ENCODE data around the gene SMIM15. TPM values are rescaled to one million over a fixed set of nuclear protein-coding genes. Genes with fewer than 3 reads are reported as not detected.

The SMIM15 gene
- total and polyA plus RNA-seq, 2 donors: 33.6 to 35.6 TPM

DNA sequence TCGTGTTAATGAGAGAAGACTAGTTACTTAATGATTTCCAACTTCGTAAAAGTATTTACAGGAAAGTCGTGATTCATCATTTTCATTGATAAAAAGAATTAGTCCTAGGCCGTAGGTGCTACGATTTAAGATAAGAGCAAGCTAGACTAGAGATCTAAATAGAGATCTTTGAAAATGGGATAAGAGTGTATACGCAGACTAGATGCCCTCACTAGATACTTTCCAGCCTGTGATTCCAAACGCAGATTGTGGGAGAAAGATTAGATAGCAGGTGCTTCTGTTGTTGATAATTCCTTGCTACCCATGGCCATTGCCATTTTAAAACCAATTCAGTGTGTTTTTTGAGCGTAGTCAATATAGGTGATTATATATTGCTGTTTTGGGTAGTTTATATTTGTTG lies 6.7 kb upstream of the SMIM15 start:
- Histone ChIP-seq H3K4me3 (ENCODE audit: low read length in 2 of 2) (no peak overlapping the region), H3K4me1 (ENCODE audit: control insufficient read depth in 2 of 2, insufficient read depth in 2 of 2, low read length in 2 of 2) (no peaks in the 10 kb centered on the region), H3K36me3 (ENCODE audit: control insufficient read depth in 2 of 2, insufficient read depth in 2 of 2, low read length in 1 of 2) (no peaks in the 10 kb centered on the region), H3K9me3 (ENCODE audit: control insufficient read depth in 2 of 2, insufficient read depth in 1 of 2, low read length in 1 of 2) (no peaks in the 10 kb centered on the region), H3K27me3 (ENCODE audit: control insufficient read depth in 2 of 2, insufficient read depth in 1 of 2, low read length in 1 of 2) (no peaks in the 10 kb centered on the region), H3K27ac (ENCODE audit: low read depth in 1 of 2, low read length in 1 of 2) (no peak overlapping the region)
- no peak for DNase-seq (ENCODE audit: low read depth in 6 of 9, low spot score in 9 of 9)
- 96% methylated on average over 8 of the region's 8 CpGs for WGBS

DNA sequence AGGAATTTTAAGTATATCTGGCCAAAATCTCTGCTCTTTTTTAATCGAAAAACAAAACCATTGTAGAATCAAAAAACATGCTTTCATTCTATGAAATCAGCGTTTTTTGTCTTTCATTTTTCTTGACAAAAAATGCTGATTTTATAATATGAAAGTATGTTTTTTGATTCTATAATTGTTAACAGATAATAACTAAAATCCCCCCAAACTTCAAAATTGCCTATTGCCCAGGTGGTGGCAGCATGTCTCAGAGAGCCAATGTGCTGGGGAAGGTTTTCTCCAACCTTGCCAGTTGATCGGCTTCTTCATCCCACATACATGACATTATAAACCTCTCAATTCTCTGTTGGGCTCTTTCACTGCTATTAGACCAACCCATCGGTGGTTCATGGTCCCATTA lies 5.1 kb upstream of the SMIM15 start:
- peaks cover 0 to 3% of the 10 kb centered on the region in 2 donors for H3K9me3 ChIP-seq (ENCODE audit: control insufficient read depth in 2 of 2, insufficient read depth in 1 of 2, low read length in 1 of 2)
- WGBS: 64% methylated on average over 4 of the region's 4 CpGs
- peak in 1 of 9 donors; percentile 10 for DNase-seq (ENCODE audit: low read depth in 6 of 9, low spot score in 9 of 9)

DNA sequence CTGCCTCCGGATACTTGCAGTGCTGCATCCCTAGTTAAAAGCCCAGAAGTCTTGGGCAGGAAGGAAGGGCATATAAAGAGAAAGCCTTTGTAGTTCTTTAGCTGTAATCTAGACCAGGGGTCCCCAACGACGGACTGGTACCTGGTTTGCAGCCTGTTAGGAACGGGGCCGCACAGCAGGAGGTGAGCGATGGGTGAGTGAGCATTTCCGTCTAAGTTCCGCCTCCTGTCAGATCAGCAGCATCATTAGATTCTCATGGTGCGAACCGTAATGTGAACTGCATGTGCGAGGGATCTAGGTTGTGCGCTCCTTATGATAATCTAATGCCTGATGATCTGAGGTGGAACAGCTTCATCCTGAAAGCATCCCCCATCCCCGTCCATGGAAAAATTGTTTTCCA lies 1.6 kb upstream of the SMIM15 start:
- Histone ChIP-seq H3K4me1 (ENCODE audit: control insufficient read depth in 2 of 2, insufficient read depth in 2 of 2, low read length in 2 of 2) (no peaks in the 10 kb centered on the region), H3K9me3 (ENCODE audit: control insufficient read depth in 2 of 2, insufficient read depth in 1 of 2, low read length in 1 of 2) (peaks cover 0 to 3% of the 10 kb centered on the region in 2 donors), H3K27ac (ENCODE audit: low read depth in 1 of 2, low read length in 1 of 2) (no peak overlapping the region), H3K36me3 (ENCODE audit: control insufficient read depth in 2 of 2, insufficient read depth in 2 of 2, low read length in 1 of 2) (peaks cover 0 to 16% of the 10 kb centered on the region in 2 donors), H3K27me3 (ENCODE audit: control insufficient read depth in 2 of 2, insufficient read depth in 1 of 2, low read length in 1 of 2) (no peaks in the 10 kb centered on the region), H3K4me3 (ENCODE audit: low read length in 2 of 2) (no peak overlapping the region)
- DNase-seq (ENCODE audit: low read depth in 6 of 9, low spot score in 9 of 9): no peak
- 98% methylated on average over 13 of the region's 13 CpGs for WGBS

More for the DNA sequence above, 5.1 kb upstream of the SMIM15 start:
- no peak overlapping the region for H3K27ac ChIP-seq (ENCODE audit: low read depth in 1 of 2, low read length in 1 of 2)
- H3K27me3 ChIP-seq (ENCODE audit: control insufficient read depth in 2 of 2, insufficient read depth in 1 of 2, low read length in 1 of 2): no peaks in the 10 kb centered on the region
- H3K4me1 ChIP-seq (ENCODE audit: control insufficient read depth in 2 of 2, insufficient read depth in 2 of 2, low read length in 2 of 2): no peaks in the 10 kb centered on the region
- no peak overlapping the region for H3K4me3 ChIP-seq (ENCODE audit: low read length in 2 of 2)
- no peaks in the 10 kb centered on the region for H3K36me3 ChIP-seq (ENCODE audit: control insufficient read depth in 2 of 2, insufficient read depth in 2 of 2, low read length in 1 of 2)

DNA sequence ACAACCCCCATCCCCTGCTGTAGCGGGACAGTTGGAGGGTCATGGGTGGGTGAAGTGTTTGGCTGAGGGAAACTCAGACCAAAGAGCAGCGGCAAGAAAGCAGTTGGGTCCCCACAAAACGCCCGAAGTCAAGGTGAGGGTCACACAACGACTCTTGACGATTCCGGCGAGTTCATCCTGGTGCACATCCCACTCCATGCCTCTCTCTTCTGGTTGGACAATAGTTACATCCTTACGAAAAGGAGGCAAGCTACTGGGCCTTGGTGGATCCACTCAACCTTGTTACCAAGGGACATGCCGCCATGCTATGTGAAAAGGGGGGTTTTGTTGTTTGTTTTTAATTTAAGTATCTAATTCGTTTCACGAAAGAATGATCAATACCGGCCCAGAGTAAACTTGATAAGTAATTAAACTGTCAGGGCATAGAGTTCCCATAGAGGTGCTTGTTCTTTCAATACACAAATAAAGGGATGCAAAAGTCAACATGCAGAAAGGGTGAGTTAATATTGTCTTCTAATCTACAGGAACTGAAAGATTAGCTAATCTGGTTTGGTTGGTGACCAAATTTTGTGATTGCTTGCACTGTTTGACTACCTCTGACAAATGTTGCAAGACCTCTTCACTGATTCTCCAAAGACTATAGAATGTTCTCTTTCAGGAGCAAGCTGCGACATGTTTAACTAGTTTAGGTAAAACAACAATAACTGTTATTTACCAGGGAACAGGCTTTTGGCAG lies 732 bp upstream of the SMIM15 start:
- peak in 2 of 9 donors; percentile 6 to 9 for DNase-seq (ENCODE audit: low read depth in 6 of 9, low spot score in 9 of 9)
- 58% methylated on average over 14 of the region's 14 CpGs for WGBS

DNA sequence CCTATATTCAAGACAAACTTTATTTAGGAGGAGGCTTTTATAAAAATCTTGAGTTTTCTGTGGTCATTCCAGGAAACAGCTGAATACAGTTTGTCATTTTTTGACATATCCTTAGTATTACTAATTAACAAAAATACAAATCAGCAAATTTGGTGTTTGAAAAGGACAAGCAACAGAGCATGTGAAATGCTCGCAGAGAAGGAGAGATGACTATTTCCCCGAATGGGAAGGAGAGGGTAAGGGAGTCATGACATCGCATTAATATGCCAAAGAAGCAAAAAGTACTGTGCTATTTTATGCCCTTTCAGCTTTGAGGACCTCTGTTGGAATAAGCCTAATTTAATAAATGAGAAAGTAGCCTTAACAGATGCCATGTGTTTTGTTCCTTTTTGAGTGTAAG lies 1.8 kb downstream of the SMIM15 start:
- 97% methylated on average over 3 of the region's 3 CpGs for WGBS
- peaks cover 0 to 3% of the 10 kb centered on the region in 2 donors for H3K9me3 ChIP-seq (ENCODE audit: control insufficient read depth in 2 of 2, insufficient read depth in 1 of 2, low read length in 1 of 2)
- H3K4me1 ChIP-seq (ENCODE audit: control insufficient read depth in 2 of 2, insufficient read depth in 2 of 2, low read length in 2 of 2): no peaks in the 10 kb centered on the region
- peaks cover 3 to 21% of the 10 kb centered on the region in 2 donors for H3K36me3 ChIP-seq (ENCODE audit: control insufficient read depth in 2 of 2, insufficient read depth in 2 of 2, low read length in 1 of 2)
- no peak overlapping the region for H3K4me3 ChIP-seq (ENCODE audit: low read length in 2 of 2)
- no peak for DNase-seq (ENCODE audit: low read depth in 6 of 9, low spot score in 9 of 9)
- no peaks in the 10 kb centered on the region for H3K27me3 ChIP-seq (ENCODE audit: control insufficient read depth in 2 of 2, insufficient read depth in 1 of 2, low read length in 1 of 2)
- H3K27ac ChIP-seq (ENCODE audit: low read depth in 1 of 2, low read length in 1 of 2): no peak overlapping the region

More for the DNA sequence above, 732 bp upstream of the SMIM15 start:
- Histone ChIP-seq H3K9me3 (ENCODE audit: control insufficient read depth in 2 of 2, insufficient read depth in 1 of 2, low read length in 1 of 2) (peaks cover 0 to 3% of the 10 kb centered on the region in 2 donors), H3K36me3 (ENCODE audit: control insufficient read depth in 2 of 2, insufficient read depth in 2 of 2, low read length in 1 of 2) (peaks cover 0 to 16% of the 10 kb centered on the region in 2 donors), H3K27me3 (ENCODE audit: control insufficient read depth in 2 of 2, insufficient read depth in 1 of 2, low read length in 1 of 2) (no peaks in the 10 kb centered on the region), H3K4me1 (ENCODE audit: control insufficient read depth in 2 of 2, insufficient read depth in 2 of 2, low read length in 2 of 2) (no peaks in the 10 kb centered on the region), H3K27ac (ENCODE audit: low read depth in 1 of 2, low read length in 1 of 2) (peak overlapping the region; percentile 67 to 89), H3K4me3 (ENCODE audit: low read length in 2 of 2) (peak overlapping the region; percentile 67 to 84)

DNA sequence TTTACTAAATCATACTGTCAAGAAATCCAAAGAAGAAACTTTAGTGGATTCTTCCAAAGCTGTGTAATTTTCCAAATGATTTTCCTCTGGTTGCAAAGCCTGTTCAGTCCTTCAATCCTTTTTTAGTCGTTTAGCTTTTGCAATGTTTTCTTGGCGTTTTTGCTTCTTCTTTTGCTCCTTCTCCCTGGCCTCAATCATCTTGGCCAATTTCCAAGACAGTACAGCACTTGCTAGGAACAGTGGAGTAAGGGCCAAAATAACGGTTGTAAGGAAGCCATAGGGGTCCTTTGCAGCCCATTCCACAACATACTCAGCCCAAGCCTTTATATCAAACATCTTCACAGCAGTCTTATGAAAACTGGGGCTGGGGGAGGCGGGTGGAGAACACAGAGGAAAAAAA lies 2.4 kb downstream of the SMIM15 start:
- Histone ChIP-seq H3K27me3 (ENCODE audit: control insufficient read depth in 2 of 2, insufficient read depth in 1 of 2, low read length in 1 of 2) (no peaks in the 10 kb centered on the region), H3K4me3 (ENCODE audit: low read length in 2 of 2) (no peak overlapping the region), H3K27ac (ENCODE audit: low read depth in 1 of 2, low read length in 1 of 2) (no peak overlapping the region), H3K36me3 (ENCODE audit: control insufficient read depth in 2 of 2, insufficient read depth in 2 of 2, low read length in 1 of 2) (peaks cover 3 to 21% of the 10 kb centered on the region in 2 donors), H3K4me1 (ENCODE audit: control insufficient read depth in 2 of 2, insufficient read depth in 2 of 2, low read length in 2 of 2) (no peaks in the 10 kb centered on the region), H3K9me3 (ENCODE audit: control insufficient read depth in 2 of 2, insufficient read depth in 1 of 2, low read length in 1 of 2) (peaks cover 0 to 3% of the 10 kb centered on the region in 2 donors)
- DNase-seq (ENCODE audit: low read depth in 6 of 9, low spot score in 9 of 9): no peak
- 92% methylated on average over 4 of the region's 4 CpGs for WGBS

DNA sequence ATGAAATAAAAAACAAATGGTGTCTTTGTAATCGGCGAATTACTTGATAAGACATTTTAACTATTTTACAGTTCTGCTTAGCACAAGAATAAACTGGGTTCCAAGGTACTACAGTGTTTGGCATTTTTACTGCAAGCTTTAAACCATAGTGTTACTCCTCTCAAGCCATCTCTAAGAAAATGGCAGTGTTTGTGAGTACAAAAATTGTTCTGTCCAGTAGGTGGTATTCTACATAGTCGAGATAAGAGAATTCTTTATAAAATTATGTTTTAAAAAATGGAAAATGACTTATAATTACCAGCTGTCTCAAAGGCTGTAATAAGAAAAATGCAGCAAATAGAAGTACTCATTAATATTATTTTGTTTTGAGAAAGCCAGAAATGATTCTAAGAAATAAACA lies 3.2 kb downstream of the SMIM15 start:
- Histone ChIP-seq H3K27ac (ENCODE audit: low read depth in 1 of 2, low read length in 1 of 2) (no peak overlapping the region), H3K9me3 (ENCODE audit: control insufficient read depth in 2 of 2, insufficient read depth in 1 of 2, low read length in 1 of 2) (peaks cover 0 to 3% of the 10 kb centered on the region in 2 donors), H3K4me1 (ENCODE audit: control insufficient read depth in 2 of 2, insufficient read depth in 2 of 2, low read length in 2 of 2) (no peaks in the 10 kb centered on the region), H3K27me3 (ENCODE audit: control insufficient read depth in 2 of 2, insufficient read depth in 1 of 2, low read length in 1 of 2) (no peaks in the 10 kb centered on the region), H3K36me3 (ENCODE audit: control insufficient read depth in 2 of 2, insufficient read depth in 2 of 2, low read length in 1 of 2) (peaks cover 3 to 21% of the 10 kb centered on the region in 2 donors), H3K4me3 (ENCODE audit: low read length in 2 of 2) (no peak overlapping the region)
- DNase-seq (ENCODE audit: low read depth in 6 of 9, low spot score in 9 of 9): no peak
- 98% methylated on average over 3 of the region's 3 CpGs for WGBS

DNA sequence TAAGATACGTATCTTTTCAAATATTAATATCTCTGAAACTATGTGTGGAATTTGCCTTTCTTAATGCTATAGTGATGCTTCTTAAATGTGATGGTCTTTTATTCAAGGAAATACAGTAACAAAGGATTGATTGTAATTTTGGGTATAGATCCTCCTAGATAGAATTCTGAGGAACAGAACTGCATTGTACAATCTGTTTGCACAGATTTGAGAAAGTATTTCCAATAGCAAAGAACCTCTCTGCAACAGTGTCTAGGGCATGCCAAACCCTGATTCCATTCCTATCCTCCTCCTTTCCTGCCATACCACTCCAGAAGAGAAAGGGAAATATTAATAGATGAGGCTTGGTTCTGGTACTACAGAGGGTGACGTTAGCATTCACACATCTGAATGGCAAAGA lies 10.4 kb downstream of the SMIM15 start:
- no peak overlapping the region for H3K27ac ChIP-seq (ENCODE audit: low read depth in 1 of 2, low read length in 1 of 2)
- over 99% methylated on average over 2 of the region's 2 CpGs for WGBS
- H3K9me3 ChIP-seq (ENCODE audit: control insufficient read depth in 2 of 2, insufficient read depth in 1 of 2, low read length in 1 of 2): no peaks in the 10 kb centered on the region
- no peaks in the 10 kb centered on the region for H3K27me3 ChIP-seq (ENCODE audit: control insufficient read depth in 2 of 2, insufficient read depth in 1 of 2, low read length in 1 of 2)
- H3K4me3 ChIP-seq (ENCODE audit: low read length in 2 of 2): no peak overlapping the region
- DNase-seq (ENCODE audit: low read depth in 6 of 9, low spot score in 9 of 9): no peak
- H3K36me3 ChIP-seq (ENCODE audit: control insufficient read depth in 2 of 2, insufficient read depth in 2 of 2, low read length in 1 of 2): peaks cover 3 to 5% of the 10 kb centered on the region in 2 donors
- no peaks in the 10 kb centered on the region for H3K4me1 ChIP-seq (ENCODE audit: control insufficient read depth in 2 of 2, insufficient read depth in 2 of 2, low read length in 2 of 2)

DNA sequence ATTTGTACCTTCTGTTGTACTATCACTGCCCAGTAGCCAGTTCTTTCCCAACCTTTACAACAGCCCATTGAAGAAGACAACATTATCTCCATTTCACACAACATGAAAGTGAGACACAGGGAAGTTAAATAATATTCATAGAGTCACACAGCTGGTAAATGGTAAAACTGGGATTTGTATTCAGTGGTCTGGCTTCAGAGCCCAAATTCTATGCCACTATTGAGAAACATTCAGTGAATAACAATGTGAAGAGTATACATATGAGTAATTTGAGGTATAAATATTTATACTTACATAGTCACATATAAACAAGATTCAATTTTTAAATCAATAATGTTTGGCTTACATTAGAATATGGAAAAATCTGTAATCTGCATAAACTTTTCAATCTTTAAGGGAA lies 13.8 kb downstream of the SMIM15 start:
- Histone ChIP-seq H3K36me3 (ENCODE audit: control insufficient read depth in 2 of 2, insufficient read depth in 2 of 2, low read length in 1 of 2) (no peaks in the 10 kb centered on the region), H3K9me3 (ENCODE audit: control insufficient read depth in 2 of 2, insufficient read depth in 1 of 2, low read length in 1 of 2) (no peaks in the 10 kb centered on the region), H3K4me1 (ENCODE audit: control insufficient read depth in 2 of 2, insufficient read depth in 2 of 2, low read length in 2 of 2) (no peaks in the 10 kb centered on the region), H3K27ac (ENCODE audit: low read depth in 1 of 2, low read length in 1 of 2) (no peak overlapping the region), H3K4me3 (ENCODE audit: low read length in 2 of 2) (no peak overlapping the region), H3K27me3 (ENCODE audit: control insufficient read depth in 2 of 2, insufficient read depth in 1 of 2, low read length in 1 of 2) (no peaks in the 10 kb centered on the region)
- no peak for DNase-seq (ENCODE audit: low read depth in 6 of 9, low spot score in 9 of 9)

All from thymus (tissue), 11 donors.